ENCODE measurements around the gene GNPTAB. TPM values are rescaled to one million over a fixed set of nuclear protein-coding genes. Genes with fewer than 3 reads are reported as not detected.
A peak's percentile ranks its signal among the peaks of the same experiment; 100 is the strongest.

GNPTAB gene
- total RNA-seq, 4 donors from 2014 or later = 26.5 to 40.8 (median 36.6) TPM

DNA sequence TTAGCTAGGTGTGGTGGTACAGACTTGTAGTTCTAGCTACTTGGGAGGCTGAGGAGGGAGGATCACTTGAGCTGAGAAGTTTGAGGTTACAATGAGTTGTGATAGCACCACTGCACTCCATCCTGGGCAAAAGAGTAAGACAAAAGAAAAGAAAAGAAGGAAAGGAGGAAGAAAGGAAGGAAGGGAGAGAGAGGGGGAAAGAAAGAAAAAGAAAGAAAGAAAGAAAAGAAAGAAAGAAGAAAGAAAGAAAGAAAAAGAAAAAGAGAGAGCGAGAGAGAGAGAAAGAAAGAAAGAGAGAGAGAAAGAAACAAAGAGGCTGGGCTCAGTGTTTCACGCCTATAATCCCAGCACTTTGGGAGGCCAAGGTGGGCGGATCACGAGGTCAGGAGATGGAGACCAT, 10.3 kb upstream of the GNPTAB start:
- TF ChIP-seq, protein P1, sequence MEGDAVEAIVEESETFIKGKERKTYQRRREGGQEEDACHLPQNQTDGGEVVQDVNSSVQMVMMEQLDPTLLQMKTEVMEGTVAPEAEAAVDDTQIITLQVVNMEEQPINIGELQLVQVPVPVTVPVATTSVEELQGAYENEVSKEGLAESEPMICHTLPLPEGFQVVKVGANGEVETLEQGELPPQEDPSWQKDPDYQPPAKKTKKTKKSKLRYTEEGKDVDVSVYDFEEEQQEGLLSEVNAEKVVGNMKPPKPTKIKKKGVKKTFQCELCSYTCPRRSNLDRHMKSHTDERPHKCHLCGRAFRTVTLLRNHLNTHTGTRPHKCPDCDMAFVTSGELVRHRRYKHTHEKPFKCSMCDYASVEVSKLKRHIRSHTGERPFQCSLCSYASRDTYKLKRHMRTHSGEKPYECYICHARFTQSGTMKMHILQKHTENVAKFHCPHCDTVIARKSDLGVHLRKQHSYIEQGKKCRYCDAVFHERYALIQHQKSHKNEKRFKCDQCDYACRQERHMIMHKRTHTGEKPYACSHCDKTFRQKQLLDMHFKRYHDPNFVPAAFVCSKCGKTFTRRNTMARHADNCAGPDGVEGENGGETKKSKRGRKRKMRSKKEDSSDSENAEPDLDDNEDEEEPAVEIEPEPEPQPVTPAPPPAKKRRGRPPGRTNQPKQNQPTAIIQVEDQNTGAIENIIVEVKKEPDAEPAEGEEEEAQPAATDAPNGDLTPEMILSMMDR (IDR thresholded peaks at IDR 0.05) = no peak
- TF ChIP-seq POLR2A (IDR thresholded peaks at IDR 0.05) = no peak
- Histone ChIP-seq H3K4me3 (replicated peaks in 1 of 3) (no peak overlapping the region), H3K27me3 (no peaks in the 10 kb centered on the region), H3K27ac (no peak overlapping the region), H3K36me3 (no peaks in the 10 kb centered on the region), H3K9me3 (no peaks in the 10 kb centered on the region), H3K4me1 (peaks cover 0 to 3% of the 10 kb centered on the region in 2 donors)
- intact Hi-C loops (cut with DNase I) = loop anchor here (5.0 to 10.0 kb wide), 3 partner anchors 69 to 426 kb away; no protein-coding TSS in a partner anchor
- 93 to 95% methylated on average over 4 of the region's 4 CpGs for WGBS, 2 donors
- DNase-seq = no peak

DNA sequence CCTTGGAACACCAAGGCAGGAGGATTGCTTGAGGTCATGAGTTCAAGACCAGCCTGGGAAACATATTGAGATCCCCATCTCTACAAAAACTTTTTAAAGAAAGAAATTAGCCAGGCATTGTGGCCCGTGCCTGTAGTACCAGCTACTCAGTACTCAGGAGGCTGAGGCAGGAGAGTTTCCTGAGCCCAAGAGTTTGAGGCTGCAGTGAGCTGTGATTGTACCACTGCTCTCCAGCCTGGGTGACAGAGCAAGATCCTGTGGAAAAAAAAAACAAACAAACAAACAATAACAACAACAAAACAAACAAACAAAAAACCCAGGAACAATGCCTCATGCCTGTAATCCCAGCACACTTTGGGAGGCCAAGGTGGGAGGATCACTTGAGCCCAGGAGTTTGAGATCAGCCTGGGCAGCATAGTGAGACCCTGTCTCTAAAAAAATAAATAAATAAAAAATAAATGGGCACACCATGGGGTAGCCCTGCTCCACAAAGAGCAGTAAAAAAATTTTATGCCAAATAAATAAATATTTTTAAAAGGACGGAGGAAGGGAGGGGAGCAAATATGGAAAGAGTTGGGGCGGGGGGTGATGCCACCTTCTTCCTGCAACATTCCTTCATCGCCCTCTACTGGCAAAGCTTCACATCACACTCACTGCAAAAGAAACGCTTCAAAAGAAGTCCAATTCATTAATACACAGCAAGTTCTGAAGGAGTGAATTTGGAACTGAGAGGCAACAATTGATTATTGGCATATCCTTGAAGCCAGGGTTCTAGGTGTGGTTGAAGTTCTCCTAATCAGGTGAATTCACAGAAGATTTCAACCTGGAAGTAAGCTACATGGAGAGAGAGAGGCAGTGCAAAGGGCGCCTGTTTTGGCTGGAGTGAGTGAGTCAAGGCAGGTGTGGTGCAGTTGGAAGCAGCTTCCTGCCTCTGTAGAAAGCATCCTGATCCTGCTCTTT, 8.8 kb upstream of the GNPTAB start:
- Histone ChIP-seq H3K27ac (no peak overlapping the region), H3K4me1 (peaks cover 0 to 3% of the 10 kb centered on the region in 2 donors), H3K36me3 (no peaks in the 10 kb centered on the region), H3K9me3 (no peaks in the 10 kb centered on the region), H3K27me3 (no peaks in the 10 kb centered on the region), H3K4me3 (replicated peaks in 1 of 3) (no peak overlapping the region)
- intact Hi-C loops (cut with DNase I) = loop anchor here (5.0 to 10.0 kb wide), 3 partner anchors 67 to 425 kb away; no protein-coding TSS in a partner anchor
- DNase-seq = peak; percentile 65 to 68
- TF ChIP-seq POLR2A (IDR thresholded peaks at IDR 0.05) = no peak
- TF ChIP-seq, protein P1 (IDR thresholded peaks at IDR 0.05) = peak; percentile 72 to 94 (median 76)
- 30 to 32% methylated on average over 6 of the region's 6 CpGs for WGBS, 2 donors

DNA sequence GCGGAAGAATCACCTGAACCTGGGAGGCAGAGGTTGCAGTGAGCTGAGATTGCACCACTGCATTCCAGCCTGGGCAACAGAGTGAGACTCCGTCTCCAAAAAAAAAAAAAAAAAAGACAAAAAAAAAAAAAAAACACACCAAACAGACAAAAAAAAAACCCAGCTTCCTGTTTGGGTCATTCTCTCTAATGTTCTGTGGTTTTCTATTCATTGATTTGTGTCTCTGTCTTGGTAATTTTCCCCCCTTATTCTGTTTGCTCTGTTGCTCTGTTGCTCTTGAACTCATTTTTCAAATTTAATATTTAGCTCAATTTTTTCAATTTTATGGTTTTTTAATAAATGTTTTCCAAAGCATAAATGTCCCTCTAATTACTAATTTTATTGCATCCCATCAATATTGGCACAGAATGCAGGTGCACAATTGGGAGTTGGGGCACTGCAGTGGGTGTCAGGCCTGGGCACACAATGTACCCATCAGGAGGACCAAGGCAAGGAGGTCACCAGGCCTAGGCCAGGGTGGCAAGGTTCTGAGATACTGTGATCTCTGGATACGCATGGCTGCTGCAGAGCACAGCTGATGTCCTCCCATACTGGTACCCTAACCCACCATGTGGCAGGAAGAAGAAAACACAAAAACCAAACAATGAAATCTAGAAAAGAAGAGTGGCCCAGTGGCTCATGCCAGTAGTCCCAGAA, 8.0 kb upstream of the GNPTAB start:
- Histone ChIP-seq H3K27me3 (no peaks in the 10 kb centered on the region), H3K27ac (no peak overlapping the region), H3K36me3 (no peaks in the 10 kb centered on the region), H3K4me1 (peaks cover 0 to 3% of the 10 kb centered on the region in 2 donors), H3K9me3 (no peaks in the 10 kb centered on the region), H3K4me3 (replicated peaks in 1 of 3) (no peak overlapping the region)
- 78 to 84% methylated on average over 3 of the region's 3 CpGs for WGBS, 2 donors
- DNase-seq = no peak
- TF ChIP-seq, protein P1 (IDR thresholded peaks at IDR 0.05) = no peak
- TF ChIP-seq POLR2A (IDR thresholded peaks at IDR 0.05) = no peak
- intact Hi-C loops (cut with DNase I) = no loop called here

DNA sequence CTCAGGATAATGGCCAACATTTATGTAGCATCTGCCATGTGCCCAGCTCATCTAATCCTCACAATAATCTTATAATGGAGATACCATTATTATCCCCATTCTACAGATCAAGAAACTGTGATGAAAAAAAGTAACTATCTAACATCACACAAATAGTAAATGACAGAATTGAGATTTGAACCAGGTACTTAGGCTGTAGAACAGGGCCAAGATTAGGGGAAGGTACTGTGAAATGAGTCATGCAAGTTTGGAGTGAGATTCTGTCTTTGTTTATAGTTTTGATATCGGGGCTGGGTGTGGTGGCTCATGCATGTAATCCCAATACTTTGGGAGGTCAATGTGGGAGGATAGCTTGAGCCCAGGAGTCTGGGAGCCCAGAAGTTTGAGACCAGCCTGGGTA, 1.3 kb upstream of the GNPTAB start:
- no peak overlapping the region for H3K27ac ChIP-seq
- WGBS, 2 donors = 88 to 90% methylated on average over 1 of the region's 1 CpG
- H3K36me3 ChIP-seq = no peaks in the 10 kb centered on the region
- TF ChIP-seq, protein P1 (IDR thresholded peaks at IDR 0.05) = no peak
- TF ChIP-seq POLR2A (IDR thresholded peaks at IDR 0.05) = no peak
- no peak overlapping the region for H3K4me3 ChIP-seq (replicated peaks in 1 of 3)
- intact Hi-C loops (cut with DNase I) = loop anchor here (5.0 kb wide), 1 partner anchor 55 kb away; no protein-coding TSS in a partner anchor
- no peaks in the 10 kb centered on the region for H3K9me3 ChIP-seq
- peaks cover 0 to 7% of the 10 kb centered on the region in 2 donors for H3K4me1 ChIP-seq
- H3K27me3 ChIP-seq = no peaks in the 10 kb centered on the region
- no peak for DNase-seq
